AG09319 (cell line): ENCODE results near the gene ATP6AP1.

Experiments
- DNase-seq: peaks from one replicate; pipeline ENCODE4 v3.0.0-alpha.2; 2010; ENCODE audit warnings: low read depth; ENCODE audit errors: extremely low read depth
- CTCF ChIP-seq: IDR thresholded peaks from 2 replicates; pipeline ENCODE4 v1.5.1; 2011; ENCODE audit warnings: low read depth, mild to moderate bottlenecking, inconsistent platforms, low read length, moderate library complexity

The ATP6AP1 gene

GRCh38 chrX:154402622-154403127 is 25.8 kb upstream of the ATP6AP1 start:
- TF ChIP-seq CTCF = no peak
- no peak for DNase-seq

- DNase-seq = no peak
- TF ChIP-seq CTCF = no peak
These were observed 25.3 kb upstream of the ATP6AP1 start for GRCh38 chrX:154403192-154403591.

GRCh38 chrX:154403858-154404257 is 24.6 kb upstream of the ATP6AP1 start:
- TF ChIP-seq CTCF = no peak
- DNase-seq = no peak

DNA sequence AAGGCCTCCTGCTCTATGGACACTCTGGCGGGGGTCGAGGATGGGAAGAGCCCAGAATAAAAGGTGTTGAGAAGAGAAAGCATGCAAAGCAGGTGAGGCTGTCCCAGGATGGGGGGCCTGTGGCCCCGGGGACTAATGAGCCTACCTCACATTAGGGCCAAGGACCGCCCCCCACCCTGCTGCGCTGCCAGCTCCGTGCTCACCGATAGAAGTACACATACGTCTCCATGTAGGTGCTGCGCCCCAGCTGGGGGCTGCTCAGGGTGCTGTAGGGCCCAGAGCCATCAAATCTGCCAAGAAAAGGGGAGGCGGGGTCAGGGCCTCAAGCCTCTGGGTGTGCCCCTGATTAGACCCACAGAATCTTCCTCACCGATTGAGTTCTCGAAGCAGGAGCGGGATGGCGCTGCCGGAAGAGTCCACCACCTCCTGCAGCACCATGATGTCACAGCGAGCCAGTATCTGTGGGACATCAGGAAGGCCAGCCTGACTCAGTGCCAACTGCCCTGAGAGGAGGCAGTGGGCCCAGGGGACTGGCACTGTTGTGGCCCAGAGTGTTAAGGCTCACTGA is 23.8 kb upstream of the ATP6AP1 start:
- DNase-seq = no peak
- TF ChIP-seq CTCF = no peak

- no peak for DNase-seq
- TF ChIP-seq CTCF = no peak
These were observed 19.7 kb upstream of the ATP6AP1 start for GRCh38 chrX:154408659-154409221.

- no peak for TF ChIP-seq CTCF
- DNase-seq = peak; percentile 61
These were observed 19.1 kb upstream of the ATP6AP1 start, which contains the start of gene DNASE1L1 for GRCh38 chrX:154409222-154409871. TSS of gene DNASE1L1 (minus strand) at chrX:154409254. CDS start at chrX:154405568, 3,686 bp downstream.

- no peak for DNase-seq
These were observed 16.5 kb upstream of the ATP6AP1 start for GRCh38 chrX:154411981-154412340.

More at GRCh38 chrX:154411981-154412340, 16.5 kb upstream of the ATP6AP1 start:
- TF ChIP-seq CTCF = no peak
